ENCODE results near the gene ATP1B1. TPM values are rescaled to one million over a fixed set of nuclear protein-coding genes. Genes with fewer than 3 reads are reported as not detected.

The ATP1B1 gene
- total RNA-seq, 1 experiment from 2014 or later, result 40.7 TPM

DNA sequence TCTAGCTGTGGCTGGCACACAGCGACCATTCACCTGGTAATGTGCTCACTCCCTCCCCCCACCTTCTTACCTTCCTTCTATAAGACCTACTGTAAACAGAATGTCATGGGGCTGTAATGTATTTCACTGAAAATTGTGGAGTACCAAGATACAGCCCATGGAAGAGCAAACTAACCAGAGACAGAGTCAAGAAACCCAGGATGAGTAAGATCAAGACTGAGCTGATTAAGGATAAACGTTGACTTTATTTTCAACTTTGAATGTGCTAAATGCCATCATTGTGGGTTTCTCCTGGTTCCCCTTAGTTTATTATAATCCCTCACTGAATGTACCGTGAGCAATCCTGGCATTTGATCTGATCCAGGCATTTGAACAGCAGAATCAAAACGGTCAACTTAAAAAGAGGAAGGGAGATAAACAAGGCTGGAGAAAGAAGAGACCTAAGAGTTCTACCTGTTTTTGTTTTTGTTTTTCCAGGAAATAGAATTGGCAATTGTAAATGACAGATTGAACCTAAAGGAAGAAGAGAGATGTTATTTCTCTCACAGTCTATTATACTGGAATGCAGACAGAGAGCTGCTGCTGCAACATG, 16.1 kb upstream of the ATP1B1 start:
- POLR2A ChIA-PET, result no interaction called here
- Mint-ChIP-seq H3K9me3 (no peaks in the 10 kb centered on the region), H3K36me3 (no peaks in the 10 kb centered on the region), H3K4me3 (no peak overlapping the region), H3K27me3 (ENCODE audit: low read depth) (no peaks in the 10 kb centered on the region), H3K4me1 (peaks cover 7% of the 10 kb centered on the region), H3K27ac (no peak overlapping the region)
- ATAC-seq (no peak), DNase-seq (ENCODE audit: low spot score) (no peak)
- TF ChIP-seq, protein P1, sequence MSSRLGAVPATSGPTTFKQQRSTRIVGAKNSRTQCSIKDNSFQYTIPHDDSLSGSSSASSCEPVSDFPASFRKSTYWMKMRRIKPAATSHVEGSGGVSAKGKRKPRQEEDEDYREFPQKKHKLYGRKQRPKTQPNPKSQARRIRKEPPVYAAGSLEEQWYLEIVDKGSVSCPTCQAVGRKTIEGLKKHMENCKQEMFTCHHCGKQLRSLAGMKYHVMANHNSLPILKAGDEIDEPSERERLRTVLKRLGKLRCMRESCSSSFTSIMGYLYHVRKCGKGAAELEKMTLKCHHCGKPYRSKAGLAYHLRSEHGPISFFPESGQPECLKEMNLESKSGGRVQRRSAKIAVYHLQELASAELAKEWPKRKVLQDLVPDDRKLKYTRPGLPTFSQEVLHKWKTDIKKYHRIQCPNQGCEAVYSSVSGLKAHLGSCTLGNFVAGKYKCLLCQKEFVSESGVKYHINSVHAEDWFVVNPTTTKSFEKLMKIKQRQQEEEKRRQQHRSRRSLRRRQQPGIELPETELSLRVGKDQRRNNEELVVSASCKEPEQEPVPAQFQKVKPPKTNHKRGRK (CRISPR knock-in tag; IDR thresholded peaks at IDR 0.05; ENCODE audit: borderline replicate concordance), result no peak
- TF ChIP-seq ZBTB21 (CRISPR knock-in tag; IDR thresholded peaks at IDR 0.05; ENCODE audit: borderline replicate concordance) (no peak), TEAD4 (CRISPR knock-in tag; IDR thresholded peaks at IDR 0.05) (no peak), ZNF219 (CRISPR knock-in tag; IDR thresholded peaks at IDR 0.05; ENCODE audit: borderline replicate concordance) (no peak), ESRRA (CRISPR knock-in tag; IDR thresholded peaks at IDR 0.05; ENCODE audit: borderline replicate concordance) (no peak), FOXJ3 (CRISPR knock-in tag; IDR thresholded peaks at IDR 0.05; ENCODE audit: borderline replicate concordance) (no peak), CREM (CRISPR knock-in tag; IDR thresholded peaks at IDR 0.05) (no peak), NFE2L1 (CRISPR knock-in tag; IDR thresholded peaks at IDR 0.05) (no peak), ATF1 (CRISPR knock-in tag; IDR thresholded peaks at IDR 0.05) (no peak), MYBL2 (CRISPR knock-in tag; IDR thresholded peaks at IDR 0.05) (no peak), MXD4 (CRISPR knock-in tag; IDR thresholded peaks at IDR 0.05; ENCODE audit: borderline replicate concordance) (no peak), SP1 (CRISPR knock-in tag; conservative IDR thresholded peaks at IDR 0.05) (no peak), GTF2I (CRISPR knock-in tag; conservative IDR thresholded peaks at IDR 0.05) (no peak), TCF7 (CRISPR knock-in tag; IDR thresholded peaks at IDR 0.05; ENCODE audit: low read depth) (no peak)
- TF ChIP-seq, protein P2, sequence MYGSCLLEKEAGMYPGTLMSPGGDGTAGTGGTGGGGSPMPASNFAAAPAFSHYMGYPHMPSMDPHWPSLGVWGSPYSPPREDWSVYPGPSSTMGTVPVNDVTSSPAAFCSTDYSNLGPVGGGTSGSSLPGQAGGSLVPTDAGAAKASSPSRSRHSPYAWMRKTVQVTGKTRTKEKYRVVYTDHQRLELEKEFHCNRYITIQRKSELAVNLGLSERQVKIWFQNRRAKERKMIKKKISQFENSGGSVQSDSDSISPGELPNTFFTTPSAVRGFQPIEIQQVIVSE (CRISPR knock-in tag; IDR thresholded peaks at IDR 0.05; ENCODE audit: borderline replicate concordance), result no peak
- TF ChIP-seq, protein P3, sequence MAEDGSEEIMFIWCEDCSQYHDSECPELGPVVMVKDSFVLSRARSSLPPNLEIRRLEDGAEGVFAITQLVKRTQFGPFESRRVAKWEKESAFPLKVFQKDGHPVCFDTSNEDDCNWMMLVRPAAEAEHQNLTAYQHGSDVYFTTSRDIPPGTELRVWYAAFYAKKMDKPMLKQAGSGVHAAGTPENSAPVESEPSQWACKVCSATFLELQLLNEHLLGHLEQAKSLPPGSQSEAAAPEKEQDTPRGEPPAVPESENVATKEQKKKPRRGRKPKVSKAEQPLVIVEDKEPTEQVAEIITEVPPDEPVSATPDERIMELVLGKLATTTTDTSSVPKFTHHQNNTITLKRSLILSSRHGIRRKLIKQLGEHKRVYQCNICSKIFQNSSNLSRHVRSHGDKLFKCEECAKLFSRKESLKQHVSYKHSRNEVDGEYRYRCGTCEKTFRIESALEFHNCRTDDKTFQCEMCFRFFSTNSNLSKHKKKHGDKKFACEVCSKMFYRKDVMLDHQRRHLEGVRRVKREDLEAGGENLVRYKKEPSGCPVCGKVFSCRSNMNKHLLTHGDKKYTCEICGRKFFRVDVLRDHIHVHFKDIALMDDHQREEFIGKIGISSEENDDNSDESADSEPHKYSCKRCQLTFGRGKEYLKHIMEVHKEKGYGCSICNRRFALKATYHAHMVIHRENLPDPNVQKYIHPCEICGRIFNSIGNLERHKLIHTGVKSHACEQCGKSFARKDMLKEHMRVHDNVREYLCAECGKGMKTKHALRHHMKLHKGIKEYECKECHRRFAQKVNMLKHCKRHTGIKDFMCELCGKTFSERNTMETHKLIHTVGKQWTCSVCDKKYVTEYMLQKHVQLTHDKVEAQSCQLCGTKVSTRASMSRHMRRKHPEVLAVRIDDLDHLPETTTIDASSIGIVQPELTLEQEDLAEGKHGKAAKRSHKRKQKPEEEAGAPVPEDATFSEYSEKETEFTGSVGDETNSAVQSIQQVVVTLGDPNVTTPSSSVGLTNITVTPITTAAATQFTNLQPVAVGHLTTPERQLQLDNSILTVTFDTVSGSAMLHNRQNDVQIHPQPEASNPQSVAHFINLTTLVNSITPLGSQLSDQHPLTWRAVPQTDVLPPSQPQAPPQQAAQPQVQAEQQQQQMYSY (CRISPR knock-in tag; IDR thresholded peaks at IDR 0.05), result no peak
- CTCF ChIA-PET, result no interaction called here

DNA sequence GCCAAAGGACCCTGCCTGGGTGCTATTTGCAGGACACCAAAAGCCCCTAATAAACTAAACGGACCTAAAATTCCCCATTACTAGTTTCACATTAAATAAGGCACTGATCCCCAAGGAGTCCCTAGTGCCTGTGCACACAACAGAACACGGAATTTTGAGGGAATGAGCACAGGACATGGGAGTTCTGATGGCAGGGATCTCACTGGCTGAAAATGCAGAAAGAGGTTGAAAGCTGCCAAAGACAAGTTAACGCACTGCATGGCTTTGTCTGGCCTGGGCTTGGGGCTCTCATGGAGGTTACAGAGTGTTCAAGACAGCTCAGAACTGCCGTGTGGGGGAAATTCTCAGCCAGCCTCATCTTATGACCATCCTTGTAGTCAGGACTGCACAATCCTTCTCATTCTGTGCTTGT, 15.6 kb upstream of the ATP1B1 start:
- no peak for TF ChIP-seq FOXP1 (CRISPR knock-in tag; IDR thresholded peaks at IDR 0.05; ENCODE audit: borderline replicate concordance)
- TF ChIP-seq SMAD4 (CRISPR knock-in tag; IDR thresholded peaks at IDR 0.05), result no peak
- Mint-ChIP-seq H3K36me3 (no peaks in the 10 kb centered on the region), H3K9me3 (no peaks in the 10 kb centered on the region), H3K27ac (no peak overlapping the region), H3K27me3 (ENCODE audit: low read depth) (no peaks in the 10 kb centered on the region), H3K4me1 (peaks cover 7% of the 10 kb centered on the region), H3K4me3 (no peak overlapping the region)
- ChIA-PET POLR2A (no interaction called here), CTCF (no interaction called here)
- no peak for DNase-seq (ENCODE audit: low spot score)
- ATAC-seq, result no peak

- CTCF ChIA-PET, result no interaction called here
- Mint-ChIP-seq H3K4me3 (no peak overlapping the region), H3K27me3 (ENCODE audit: low read depth) (no peaks in the 10 kb centered on the region), H3K9me3 (no peaks in the 10 kb centered on the region), H3K4me1 (peaks cover 7% of the 10 kb centered on the region), H3K27ac (no peak overlapping the region; the same call in 1 of the 2 replicates), H3K36me3 (no peaks in the 10 kb centered on the region)
- DNase-seq (ENCODE audit: low spot score), result no peak
- ATAC-seq, result no peak
- POLR2A ChIA-PET, result no interaction called here
- TF ChIP-seq MXD4 (CRISPR knock-in tag; IDR thresholded peaks at IDR 0.05; ENCODE audit: borderline replicate concordance) (no peak), ZNF232 (CRISPR knock-in tag; IDR thresholded peaks at IDR 0.05) (no peak), NR2C2 (CRISPR knock-in tag; IDR thresholded peaks at IDR 0.05) (no peak), ZNF219 (CRISPR knock-in tag; IDR thresholded peaks at IDR 0.05; ENCODE audit: borderline replicate concordance) (no peak), ZBTB21 (CRISPR knock-in tag; IDR thresholded peaks at IDR 0.05; ENCODE audit: borderline replicate concordance) (no peak), NR1H2 (CRISPR knock-in tag; IDR thresholded peaks at IDR 0.05) (no peak), OVOL2 (CRISPR knock-in tag; IDR thresholded peaks at IDR 0.05; ENCODE audit: borderline replicate concordance) (no peak)
- TF ChIP-seq, protein P4, sequence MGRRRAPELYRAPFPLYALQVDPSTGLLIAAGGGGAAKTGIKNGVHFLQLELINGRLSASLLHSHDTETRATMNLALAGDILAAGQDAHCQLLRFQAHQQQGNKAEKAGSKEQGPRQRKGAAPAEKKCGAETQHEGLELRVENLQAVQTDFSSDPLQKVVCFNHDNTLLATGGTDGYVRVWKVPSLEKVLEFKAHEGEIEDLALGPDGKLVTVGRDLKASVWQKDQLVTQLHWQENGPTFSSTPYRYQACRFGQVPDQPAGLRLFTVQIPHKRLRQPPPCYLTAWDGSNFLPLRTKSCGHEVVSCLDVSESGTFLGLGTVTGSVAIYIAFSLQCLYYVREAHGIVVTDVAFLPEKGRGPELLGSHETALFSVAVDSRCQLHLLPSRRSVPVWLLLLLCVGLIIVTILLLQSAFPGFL (CRISPR knock-in tag; IDR thresholded peaks at IDR 0.05; ENCODE audit: borderline replicate concordance), result no peak
- TF ChIP-seq, protein P5, sequence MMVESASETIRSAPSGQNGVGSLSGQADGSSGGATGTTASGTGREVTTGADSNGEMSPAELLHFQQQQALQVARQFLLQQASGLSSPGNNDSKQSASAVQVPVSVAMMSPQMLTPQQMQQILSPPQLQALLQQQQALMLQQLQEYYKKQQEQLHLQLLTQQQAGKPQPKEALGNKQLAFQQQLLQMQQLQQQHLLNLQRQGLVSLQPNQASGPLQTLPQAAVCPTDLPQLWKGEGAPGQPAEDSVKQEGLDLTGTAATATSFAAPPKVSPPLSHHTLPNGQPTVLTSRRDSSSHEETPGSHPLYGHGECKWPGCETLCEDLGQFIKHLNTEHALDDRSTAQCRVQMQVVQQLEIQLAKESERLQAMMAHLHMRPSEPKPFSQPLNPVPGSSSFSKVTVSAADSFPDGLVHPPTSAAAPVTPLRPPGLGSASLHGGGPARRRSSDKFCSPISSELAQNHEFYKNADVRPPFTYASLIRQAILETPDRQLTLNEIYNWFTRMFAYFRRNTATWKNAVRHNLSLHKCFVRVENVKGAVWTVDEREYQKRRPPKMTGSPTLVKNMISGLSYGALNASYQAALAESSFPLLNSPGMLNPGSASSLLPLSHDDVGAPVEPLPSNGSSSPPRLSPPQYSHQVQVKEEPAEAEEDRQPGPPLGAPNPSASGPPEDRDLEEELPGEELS (CRISPR knock-in tag; IDR thresholded peaks at IDR 0.05), result no peak
Observed at GRCh38 chr1:169091480-169091941, 15.0 kb upstream of the ATP1B1 start.

Data from WTC11 (cell line).